Measurements from ENCODE around the gene GCG.

Gene GCG

GRCh38 chr2:162152147-162152546 lies at the start of gene GCG:
Gene GCG, minus strand, starts transcription at chr2:162152247. Its CDS starts 3,069 bp downstream, at chr2:162149178.
- no peak for DNase-seq

GRCh38 chr2:162200636-162201035 lies 48.6 kb upstream of the GCG start:
- no peak for DNase-seq

- no peak for DNase-seq
These were observed 47.9 kb upstream of the GCG start for GRCh38 chr2:162199913-162200312.

GRCh38 chr2:162198239-162198638 lies 46.2 kb upstream of the GCG start:
- DNase-seq, result no peak

- DNase-seq, result no peak
These were observed 45.2 kb upstream of the GCG start for GRCh38 chr2:162197069-162197825.

- DNase-seq, result no peak
These were observed 44.6 kb upstream of the GCG start for GRCh38 chr2:162196638-162197037.

GRCh38 chr2:162188451-162188850 lies 36.4 kb upstream of the GCG start:
- no peak for DNase-seq

- no peak for DNase-seq
These were observed 33.6 kb upstream of the GCG start for GRCh38 chr2:162185541-162186232.

- DNase-seq, result peak in 1 of 2 experiments; percentile 38
These were observed 32.9 kb upstream of the GCG start for GRCh38 chr2:162184821-162185450.

- peak; percentile 47 to 66 for DNase-seq
These were observed 32.3 kb upstream of the GCG start for GRCh38 chr2:162184359-162184758.

- DNase-seq, result no peak
These were observed 30.3 kb upstream of the GCG start for GRCh38 chr2:162182395-162182794.

- no peak for DNase-seq
These were observed 25.3 kb upstream of the GCG start for GRCh38 chr2:162177301-162177700.

- DNase-seq, result no peak
These were observed 23.7 kb upstream of the GCG start for GRCh38 chr2:162175714-162176113.

GRCh38 chr2:162174746-162175145 lies 22.7 kb upstream of the GCG start:
- no peak for DNase-seq

GRCh38 chr2:162172802-162173370 lies 20.8 kb upstream of the GCG start:
- no peak for DNase-seq

- DNase-seq, result no peak
These were observed 14.7 kb upstream of the GCG start for GRCh38 chr2:162166745-162167144.

- DNase-seq, result no peak
These were observed 14.1 kb upstream of the GCG start for GRCh38 chr2:162166174-162166573.

GRCh38 chr2:162164802-162165201 lies 12.8 kb upstream of the GCG start:
- DNase-seq, result no peak

- no peak for DNase-seq
These were observed 7.4 kb upstream of the GCG start for GRCh38 chr2:162159446-162159845.

GRCh38 chr2:162156149-162156548 lies 4.1 kb upstream of the GCG start:
- DNase-seq, result no peak

- no peak for DNase-seq
These were observed 3.0 kb upstream of the GCG start for GRCh38 chr2:162155093-162155492.

- DNase-seq, result peak; percentile 47 to 64
These were observed 1.7 kb upstream of the GCG start for GRCh38 chr2:162153608-162154224.

GRCh38 chr2:162149940-162150339 lies 2.1 kb downstream of the GCG start:
- no peak for DNase-seq
